ENCODE data around the gene CCT5. TPM values are rescaled to one million over a fixed set of nuclear protein-coding genes. Genes with fewer than 3 reads are reported as not detected.

CCT5 gene
- total RNA-seq, 1 experiment from 2014 or later: 675 TPM

DNA sequence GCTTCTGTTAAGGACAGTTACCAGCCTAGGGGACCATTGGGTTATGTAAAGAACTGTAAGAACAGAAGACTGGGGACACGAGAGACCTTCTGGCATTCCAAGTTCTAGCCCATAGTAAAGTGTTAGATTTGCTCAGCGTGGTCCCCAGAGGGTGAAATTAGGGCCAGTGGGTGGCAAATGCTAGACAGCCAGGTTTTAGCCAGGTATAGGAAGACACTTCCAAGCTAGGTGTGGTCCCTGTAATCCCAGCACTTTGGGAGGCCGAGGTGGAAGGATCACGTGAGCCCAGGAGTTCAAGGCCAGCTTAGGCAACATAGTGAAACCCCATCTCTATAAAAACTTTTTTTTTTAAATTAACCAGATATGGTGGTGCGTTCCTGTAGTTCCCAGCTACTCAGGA is 34.7 kb upstream of the CCT5 start:
- Histone ChIP-seq H3K27ac (ENCODE audit: low read depth, low read length, poor library complexity, severe bottlenecking) (no peak overlapping the region), H3K4me1 (ENCODE audit: insufficient read depth, low read length, poor library complexity, severe bottlenecking) (no peaks in the 10 kb centered on the region), H3K9me3 (ENCODE audit: low read depth, low read length, poor library complexity, severe bottlenecking) (no peaks in the 10 kb centered on the region), H3K27me3 (replicated peaks; ENCODE audit: insufficient read depth, low read depth, low read length, poor library complexity) (no peaks in the 10 kb centered on the region), H3K4me3 (ENCODE audit: low read depth, low read length, poor library complexity, severe bottlenecking) (no peak overlapping the region), H3K36me3 (ENCODE audit: insufficient read depth, low read length, poor library complexity, severe bottlenecking) (no peaks in the 10 kb centered on the region)
- POLR2A ChIA-PET (ENCODE audit: low non-redundant PET): no interaction called here
- CTCF ChIA-PET: no interaction called here
- intact Hi-C loops (cut with micrococcal nuclease; ENCODE audit: unreplicated experiment): no loop called here
- no peak for DNase-seq (ENCODE audit: low spot score)
- no TSS peak for BruUV-seq (replicated peaks)
- TF ChIP-seq, protein P1, sequence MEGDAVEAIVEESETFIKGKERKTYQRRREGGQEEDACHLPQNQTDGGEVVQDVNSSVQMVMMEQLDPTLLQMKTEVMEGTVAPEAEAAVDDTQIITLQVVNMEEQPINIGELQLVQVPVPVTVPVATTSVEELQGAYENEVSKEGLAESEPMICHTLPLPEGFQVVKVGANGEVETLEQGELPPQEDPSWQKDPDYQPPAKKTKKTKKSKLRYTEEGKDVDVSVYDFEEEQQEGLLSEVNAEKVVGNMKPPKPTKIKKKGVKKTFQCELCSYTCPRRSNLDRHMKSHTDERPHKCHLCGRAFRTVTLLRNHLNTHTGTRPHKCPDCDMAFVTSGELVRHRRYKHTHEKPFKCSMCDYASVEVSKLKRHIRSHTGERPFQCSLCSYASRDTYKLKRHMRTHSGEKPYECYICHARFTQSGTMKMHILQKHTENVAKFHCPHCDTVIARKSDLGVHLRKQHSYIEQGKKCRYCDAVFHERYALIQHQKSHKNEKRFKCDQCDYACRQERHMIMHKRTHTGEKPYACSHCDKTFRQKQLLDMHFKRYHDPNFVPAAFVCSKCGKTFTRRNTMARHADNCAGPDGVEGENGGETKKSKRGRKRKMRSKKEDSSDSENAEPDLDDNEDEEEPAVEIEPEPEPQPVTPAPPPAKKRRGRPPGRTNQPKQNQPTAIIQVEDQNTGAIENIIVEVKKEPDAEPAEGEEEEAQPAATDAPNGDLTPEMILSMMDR (conservative IDR thresholded peaks at IDR 0.05; ENCODE audit: low read depth, low read length): no peak
- TF ChIP-seq EZH2 (IDR thresholded peaks at IDR 0.05; ENCODE audit: borderline replicate concordance, low read depth, low read length, poor library complexity, severe bottlenecking): no peak

- Histone ChIP-seq H3K4me3 (ENCODE audit: low read depth, low read length, poor library complexity, severe bottlenecking) (no peak overlapping the region), H3K4me1 (ENCODE audit: insufficient read depth, low read length, poor library complexity, severe bottlenecking) (no peaks in the 10 kb centered on the region), H3K27me3 (replicated peaks; ENCODE audit: insufficient read depth, low read depth, low read length, poor library complexity) (no peaks in the 10 kb centered on the region), H3K9me3 (ENCODE audit: low read depth, low read length, poor library complexity, severe bottlenecking) (no peaks in the 10 kb centered on the region), H3K27ac (ENCODE audit: low read depth, low read length, poor library complexity, severe bottlenecking) (no peak overlapping the region), H3K36me3 (ENCODE audit: insufficient read depth, low read length, poor library complexity, severe bottlenecking) (no peaks in the 10 kb centered on the region)
- no TSS peak for BruUV-seq (replicated peaks)
- CTCF ChIA-PET: no interaction called here
- DNase-seq (ENCODE audit: low spot score): no peak
- intact Hi-C loops (cut with micrococcal nuclease; ENCODE audit: unreplicated experiment): no loop called here
- POLR2A ChIA-PET (ENCODE audit: low non-redundant PET): interaction anchor here (0.5 kb wide), 1 partner anchor 345 kb away, joined by 8 read pairs; no protein-coding TSS in a partner anchor
- TF ChIP-seq, protein P1 (conservative IDR thresholded peaks at IDR 0.05; ENCODE audit: low read depth, low read length): no peak
- TF ChIP-seq EZH2 (IDR thresholded peaks at IDR 0.05; ENCODE audit: borderline replicate concordance, low read depth, low read length, poor library complexity, severe bottlenecking): no peak
Observed at GRCh38 chr5:10216107-10216506, 34.0 kb upstream of the CCT5 start.

DNA sequence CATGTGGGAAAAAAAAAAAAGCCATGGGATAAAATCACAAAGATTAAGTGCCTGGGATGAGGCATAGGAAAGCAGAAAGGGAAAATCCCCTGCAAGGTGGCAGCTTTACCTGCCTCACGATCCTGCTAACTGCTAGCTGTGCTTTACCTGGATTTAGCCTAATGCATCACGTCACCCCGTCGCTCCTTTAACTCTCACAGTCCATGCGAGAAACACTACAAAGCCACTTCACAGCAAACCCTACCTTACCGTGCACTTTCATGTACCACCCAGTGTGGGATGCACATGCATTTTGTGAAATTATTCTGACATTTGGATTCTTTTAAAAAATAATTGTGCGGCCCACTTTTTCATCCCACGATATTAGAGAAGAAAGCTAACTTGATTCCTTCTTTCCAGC is 31.4 kb upstream of the CCT5 start:
- ChIA-PET POLR2A (ENCODE audit: low non-redundant PET) (no interaction called here), CTCF (no interaction called here)
- TF ChIP-seq EZH2 (IDR thresholded peaks at IDR 0.05; ENCODE audit: borderline replicate concordance, low read depth, low read length, poor library complexity, severe bottlenecking): no peak
- TF ChIP-seq, protein P1 (conservative IDR thresholded peaks at IDR 0.05; ENCODE audit: low read depth, low read length): no peak
- Histone ChIP-seq H3K4me3 (ENCODE audit: low read depth, low read length, poor library complexity, severe bottlenecking) (no peak overlapping the region), H3K36me3 (ENCODE audit: insufficient read depth, low read length, poor library complexity, severe bottlenecking) (no peaks in the 10 kb centered on the region), H3K27me3 (replicated peaks; ENCODE audit: insufficient read depth, low read depth, low read length, poor library complexity) (no peaks in the 10 kb centered on the region), H3K27ac (ENCODE audit: low read depth, low read length, poor library complexity, severe bottlenecking) (no peak overlapping the region), H3K9me3 (ENCODE audit: low read depth, low read length, poor library complexity, severe bottlenecking) (no peaks in the 10 kb centered on the region), H3K4me1 (ENCODE audit: insufficient read depth, low read length, poor library complexity, severe bottlenecking) (no peaks in the 10 kb centered on the region)
- no peak for DNase-seq (ENCODE audit: low spot score)
- BruUV-seq (replicated peaks): no TSS peak
- intact Hi-C loops (cut with micrococcal nuclease; ENCODE audit: unreplicated experiment): no loop called here
